CD14-positive monocyte (primary cell): ENCODE results near the gene NDRG4. TPM values are rescaled to one million over a fixed set of nuclear protein-coding genes. Genes with fewer than 3 reads are reported as not detected.

Experiments
- DNase-seq, 3 donors: peaks; one replicate each; pipeline ENCODE4 v3.0.0-alpha.2; 2011 to 2022
- H2AFZ ChIP-seq: 2 replicates; pipeline ENCODE4 v1.6.0; 2012; ENCODE audit warnings: mild to moderate bottlenecking, low read depth, low read length, inconsistent platforms; ENCODE audit not compliant: insufficient read depth, poor library complexity, severe bottlenecking
- H3K27ac ChIP-seq, 2 donors: 1 replicate in 1 of 2; 2 replicates in 1 of 2; pipeline ENCODE4 v1.5.1; 2012 to 2013; ENCODE audit warnings: low read length in 2 of 2, control low read depth in 1 of 2, inconsistent platforms in 1 of 2, low read depth in 1 of 2, mild to moderate bottlenecking in 1 of 2
- H3K27me3 ChIP-seq, 2 donors: one replicate each; pipeline versions ENCODE4 v1.6.0 to v1.6.1; 2011 to 2013; ENCODE audit warnings: low read length in 2 of 2; ENCODE audit not compliant: control insufficient read depth in 2 of 2, insufficient read depth in 2 of 2
- H3K36me3 ChIP-seq, 2 donors: replicated peaks in 1 of 2; 1 replicate in 1 of 2; 2 replicates in 1 of 2; pipeline versions ENCODE4 v1.5.1 to v1.6.1; 2012 to 2013; ENCODE audit warnings: low read length in 2 of 2, control low read depth in 1 of 2, inconsistent platforms in 1 of 2, mild to moderate bottlenecking in 1 of 2; ENCODE audit not compliant: insufficient read depth in 2 of 2, control insufficient read depth in 1 of 2
- H3K4me1 ChIP-seq, 2 donors: 1 replicate in 1 of 2; 2 replicates in 1 of 2; pipeline versions ENCODE4 v1.5.1 to v1.6.1; 2012 to 2013; ENCODE audit warnings: low read length in 2 of 2, control low read depth in 1 of 2, inconsistent platforms in 1 of 2, mild to moderate bottlenecking in 1 of 2, moderate library complexity in 1 of 2; ENCODE audit not compliant: insufficient read depth in 2 of 2, control insufficient read depth in 1 of 2
- H3K4me2 ChIP-seq: replicated peaks from 2 replicates; pipeline ENCODE3; 2012; ENCODE audit warnings: low read length, moderate library complexity, mild to moderate bottlenecking; ENCODE audit not compliant: poor library complexity, severe bottlenecking; ENCODE audit errors: extremely low read depth
- H3K4me3 ChIP-seq, 3 experiments: fragments of 200-600 bp in 1 of 3; sonication (generic) in 1 of 3; replicated peaks in 1 of 3; 1 replicate in 2 of 3; 2 replicates in 1 of 3; pipeline ENCODE4 v1.5.1; 2011 to 2013; ENCODE audit warnings: low read length in 3 of 3, mild to moderate bottlenecking in 3 of 3, control low read depth in 2 of 3, low read depth in 2 of 3, inconsistent platforms in 1 of 3, moderate library complexity in 1 of 3
- H3K79me2 ChIP-seq: 2 replicates; pipeline ENCODE4 v1.6.0; 2012; ENCODE audit warnings: mild to moderate bottlenecking, control low read depth, inconsistent platforms, low read length, moderate library complexity; ENCODE audit not compliant: insufficient read depth
- H3K9ac ChIP-seq: 2 replicates; pipeline ENCODE4 v1.6.0; 2017; ENCODE audit warnings: low read length, mild to moderate bottlenecking; ENCODE audit not compliant: insufficient read depth, poor library complexity, severe bottlenecking
- H3K9me3 ChIP-seq, 2 donors: replicated peaks in 1 of 2; 1 replicate in 1 of 2; 2 replicates in 1 of 2; pipeline versions ENCODE4 v1.5.1 to v1.6.1; 2012 to 2013; ENCODE audit warnings: low read length in 2 of 2, control low read depth in 1 of 2; ENCODE audit not compliant: control insufficient read depth in 1 of 2, insufficient read depth in 1 of 2
- H4K20me1 ChIP-seq: 2 replicates; pipeline ENCODE4 v1.6.0; 2012; ENCODE audit warnings: mild to moderate bottlenecking, low read length, control low read depth, moderate library complexity; ENCODE audit not compliant: insufficient read depth
- H3K27ac Mint-ChIP-seq, 7 donors: one replicate each; pipeline ENCODE4 v1.8.0; 2020; ENCODE audit warnings: mild to moderate bottlenecking in 7 of 7, mixed read lengths in 7 of 7, moderate library complexity in 6 of 7, inconsistent platforms in 2 of 7
- H3K27me3 Mint-ChIP-seq, 3 donors: one replicate each; pipeline ENCODE4 v1.8.0; 2021 to 2022; ENCODE audit warnings: low read depth in 3 of 3, mild to moderate bottlenecking in 3 of 3, mixed read lengths in 3 of 3, moderate library complexity in 3 of 3, inconsistent platforms in 1 of 3
- H3K36me3 Mint-ChIP-seq, 2 donors: one replicate each; pipeline ENCODE4 v1.8.0; 2020; ENCODE audit warnings: mixed read lengths in 2 of 2, inconsistent platforms in 1 of 2, mild to moderate bottlenecking in 1 of 2
- H3K4me1 Mint-ChIP-seq: one replicate; pipeline ENCODE4 v1.8.0; 2020; ENCODE audit warnings: mild to moderate bottlenecking, mixed read lengths
- H3K4me3 Mint-ChIP-seq, 2 donors: one replicate each; pipeline ENCODE4 v1.8.0; 2020; ENCODE audit warnings: mild to moderate bottlenecking in 2 of 2, mixed read lengths in 2 of 2, moderate library complexity in 1 of 2
- H3K9me3 Mint-ChIP-seq, 7 donors: one replicate each; pipeline ENCODE4 v1.8.0; 2020 to 2022; ENCODE audit warnings: mixed read lengths in 7 of 7, mild to moderate bottlenecking in 6 of 7, moderate library complexity in 6 of 7, inconsistent platforms in 2 of 7
- CTCF ChIP-seq: fragments of 200-600 bp; IDR thresholded peaks from one replicate; pipeline ENCODE4 v1.8.0; 2022; ENCODE audit warnings: antibody characterized with exemption, mild to moderate bottlenecking
- WGBS: methylation state at CpG from one replicate; pipeline ENCODE4 v1.1.5; 2013; ENCODE audit warnings: missing lambda C conversion rate; ENCODE audit not compliant: insufficient coverage; 5-methylcytosine and 5-hydroxymethylcytosine counted together
- intact Hi-C, 2 donors: fragments of 100-400 bp; cut with micrococcal nuclease; formaldehyde crosslinking; loops; one replicate each; pipeline versions ENCODE4 v1.15.0 to v1.15.1; 2023
- polyA plus RNA-seq, 3 donors: library from polyadenylated mRNA; depleted of rRNA in 1 of 3; unstranded in 2 of 3; stranded (reverse) in 1 of 3; fragments of 300-500 nt in 2 of 3; fragments of >200 nt in 1 of 3; fragmentation: Illumina TruSeq in 2 of 3; gene quantifications; 1 replicate in 2 of 3; 2 replicates in 1 of 3; pipeline ENCODE4 v1.2.3, GENCODE V29; 2012 to 2021

The NDRG4 gene
- polyA plus RNA-seq, 3 donors: not detected

GRCh38 chr16:58487566-58488351 lies 12.2 kb upstream of the NDRG4 start:
- no peak overlapping the region for H3K27ac ChIP-seq
- H3K9me3 ChIP-seq: no peaks in the 10 kb centered on the region
- intact Hi-C loops: loop anchor here (1.0 kb wide), 1 partner anchor 151 kb away; no protein-coding TSS in a partner anchor
- 14% methylated on average over 34 of the region's 43 CpGs for WGBS
- H3K4me3 ChIP-seq: no peak overlapping the region
- Mint-ChIP-seq H3K4me3 (peak overlapping the region in 1 of 2 donors; percentile 46), H3K36me3 (no peaks in the 10 kb centered on the region), H3K27me3 (peaks cover 11 to 20% (median 15%) of the 10 kb centered on the region in 3 donors), H3K9me3 (no peaks in the 10 kb centered on the region), H3K27ac (no peak overlapping the region), H3K4me1 (no peaks in the 10 kb centered on the region)
- H4K20me1 ChIP-seq: no peaks in the 10 kb centered on the region
- DNase-seq: peak; percentile 47 to 64 (median 52)
- peak overlapping the region; percentile 35 for H3K4me2 ChIP-seq
- H3K27me3 ChIP-seq: no peaks in the 10 kb centered on the region
- H2AFZ ChIP-seq: peak overlapping the region; percentile 72
- H3K9ac ChIP-seq: no peak overlapping the region
- peak; percentile 92 for TF ChIP-seq CTCF
- no peaks in the 10 kb centered on the region for H3K36me3 ChIP-seq
- H3K4me1 ChIP-seq: peaks cover 0 to 4% of the 10 kb centered on the region in 2 donors
- no peaks in the 10 kb centered on the region for H3K79me2 ChIP-seq

- Histone ChIP-seq H3K4me1 (peaks cover 0 to 4% of the 10 kb centered on the region in 2 donors), H3K4me2 (no peak overlapping the region), H3K9me3 (no peaks in the 10 kb centered on the region), H3K4me3 (no peak overlapping the region), H2AFZ (no peak overlapping the region), H3K9ac (no peak overlapping the region), H4K20me1 (no peaks in the 10 kb centered on the region), H3K79me2 (no peaks in the 10 kb centered on the region), H3K27ac (no peak overlapping the region), H3K36me3 (no peaks in the 10 kb centered on the region), H3K27me3 (no peaks in the 10 kb centered on the region)
- WGBS: 77% methylated on average over 2 of the region's 3 CpGs
- peaks cover 11 to 19% (median 15%) of the 10 kb centered on the region in 3 donors for H3K27me3 Mint-ChIP-seq
- H3K27ac Mint-ChIP-seq: no peak overlapping the region
- H3K4me1 Mint-ChIP-seq: no peaks in the 10 kb centered on the region
- H3K36me3 Mint-ChIP-seq: no peaks in the 10 kb centered on the region
- no peaks in the 10 kb centered on the region for H3K9me3 Mint-ChIP-seq
- intact Hi-C loops: no loop called here
- no peak for DNase-seq
- no peak for TF ChIP-seq CTCF
- no peak overlapping the region for H3K4me3 Mint-ChIP-seq
Measured at GRCh38 chr16:58488531-58488930, 11.4 kb upstream of the NDRG4 start.
